Activated CD4-positive, alpha-beta T cell treated with anti-CD3 and anti-CD28 coated beads, Interleukin-2, amount 10 ng/mL, durations not matched to agents 7 days and 5 days (primary cell): Measurements from ENCODE around the gene TSHZ1. TPM values are rescaled to one million over a fixed set of nuclear protein-coding genes. Genes with fewer than 3 reads are reported as not detected.

Source experiments
- CTCF ChIA-PET: fragments of 350-600 bp; sonication (Branson Sonifier 250); formaldehyde crosslinking; loops from one replicate; lab custom pipeline; 2021; ENCODE audit warnings: antibody characterized with exemption; lab: Charles Lee
- POLR2A ChIA-PET: fragments of 350-600 bp; sonication (Branson Sonifier 250); formaldehyde crosslinking; loops from one replicate; lab custom pipeline; 2021; ENCODE audit warnings: antibody characterized with exemption; lab: Charles Lee
- DNase-seq: peaks from one replicate; pipeline ENCODE4 v3.0.0-alpha.2; 2020
- H3K27ac Mint-ChIP-seq: one replicate; pipeline ENCODE4 v1.8.0; 2021; ENCODE audit warnings: mild to moderate bottlenecking, moderate library complexity, mixed read lengths
- H3K27me3 Mint-ChIP-seq: one replicate; pipeline ENCODE4 v1.8.0; 2021; ENCODE audit warnings: mixed read lengths
- H3K36me3 Mint-ChIP-seq: one replicate; pipeline ENCODE4 v1.8.0; 2021; ENCODE audit warnings: low read depth, mixed read lengths
- H3K4me1 Mint-ChIP-seq: one replicate; pipeline ENCODE4 v1.8.0; 2021; ENCODE audit warnings: mixed read lengths
- H3K4me3 Mint-ChIP-seq: one replicate; pipeline ENCODE4 v1.8.0; 2021; ENCODE audit warnings: mild to moderate bottlenecking, moderate library complexity, mixed read lengths
- H3K9me3 Mint-ChIP-seq: one replicate; pipeline ENCODE4 v1.8.0; 2021; ENCODE audit warnings: mixed read lengths
- total RNA-seq, 2 experiments: library from RNA; stranded (reverse); gene quantifications; one replicate each; pipeline ENCODE4 v1.2.3, GENCODE V29; 2021

The TSHZ1 gene
- total RNA-seq, 2 experiments from 2014 or later, result 22.0 to 23.6 TPM

GRCh38 chr18:75284566-75284965, 74.0 kb downstream of the TSHZ1 start:
- Mint-ChIP-seq H3K4me1 (no peaks in the 10 kb centered on the region), H3K27ac (no peak overlapping the region), H3K36me3 (peaks cover 20% of the 10 kb centered on the region), H3K4me3 (no peak overlapping the region), H3K27me3 (no peaks in the 10 kb centered on the region), H3K9me3 (no peaks in the 10 kb centered on the region)
- CTCF ChIA-PET, result no interaction called here
- POLR2A ChIA-PET, result no interaction called here
- no peak for DNase-seq

GRCh38 chr18:75285876-75286275, 75.3 kb downstream of the TSHZ1 start:
- POLR2A ChIA-PET, result no interaction called here
- H3K27ac Mint-ChIP-seq, result no peak overlapping the region
- no peaks in the 10 kb centered on the region for H3K9me3 Mint-ChIP-seq
- CTCF ChIA-PET, result no interaction called here
- H3K27me3 Mint-ChIP-seq, result no peaks in the 10 kb centered on the region
- no peak overlapping the region for H3K4me3 Mint-ChIP-seq
- DNase-seq, result no peak
- peaks cover 20% of the 10 kb centered on the region for H3K36me3 Mint-ChIP-seq
- no peaks in the 10 kb centered on the region for H3K4me1 Mint-ChIP-seq

GRCh38 chr18:75287006-75287405, 76.4 kb downstream of the TSHZ1 start:
- DNase-seq, result no peak
- H3K4me3 Mint-ChIP-seq, result no peak overlapping the region
- no peaks in the 10 kb centered on the region for H3K9me3 Mint-ChIP-seq
- POLR2A ChIA-PET, result no interaction called here
- no peak overlapping the region for H3K27ac Mint-ChIP-seq
- H3K36me3 Mint-ChIP-seq, result peaks cover 20% of the 10 kb centered on the region
- no peaks in the 10 kb centered on the region for H3K27me3 Mint-ChIP-seq
- CTCF ChIA-PET, result no interaction called here
- no peaks in the 10 kb centered on the region for H3K4me1 Mint-ChIP-seq

GRCh38 chr18:75287700-75288099, 77.1 kb downstream of the TSHZ1 start:
- CTCF ChIA-PET, result interaction anchor here (1.6 kb wide), 1 partner anchor 10 kb away, joined by 3 read pairs; no protein-coding TSS in a partner anchor
- H3K27ac Mint-ChIP-seq, result no peak overlapping the region

GRCh38 chr18:75289761-75290160, 79.2 kb downstream of the TSHZ1 start:
- H3K27ac Mint-ChIP-seq, result no peak overlapping the region
- no peaks in the 10 kb centered on the region for H3K27me3 Mint-ChIP-seq
- no peak for DNase-seq
- ChIA-PET CTCF (no interaction called here), POLR2A (no interaction called here)
- peaks cover 20% of the 10 kb centered on the region for H3K36me3 Mint-ChIP-seq
- no peaks in the 10 kb centered on the region for H3K4me1 Mint-ChIP-seq
- no peak overlapping the region for H3K4me3 Mint-ChIP-seq
- H3K9me3 Mint-ChIP-seq, result no peaks in the 10 kb centered on the region

More at GRCh38 chr18:75287700-75288099, 77.1 kb downstream of the TSHZ1 start:
- Mint-ChIP-seq H3K27me3 (no peaks in the 10 kb centered on the region), H3K36me3 (peaks cover 20% of the 10 kb centered on the region), H3K4me3 (no peak overlapping the region), H3K9me3 (no peaks in the 10 kb centered on the region), H3K4me1 (no peaks in the 10 kb centered on the region)
- POLR2A ChIA-PET, result no interaction called here
- no peak for DNase-seq

- Mint-ChIP-seq H3K4me1 (no peaks in the 10 kb centered on the region), H3K36me3 (peaks cover 12% of the 10 kb centered on the region), H3K27me3 (no peaks in the 10 kb centered on the region), H3K27ac (no peak overlapping the region), H3K4me3 (no peak overlapping the region), H3K9me3 (no peaks in the 10 kb centered on the region)
- ChIA-PET POLR2A (no interaction called here), CTCF (interaction anchor here (1.3 kb wide), 1 partner anchor 45 kb away, joined by 3 read pairs; no protein-coding TSS in a partner anchor)
- no peak for DNase-seq
Observed at GRCh38 chr18:75290737-75291358, 80.3 kb downstream of the TSHZ1 start.

GRCh38 chr18:75291460-75291859, 80.9 kb downstream of the TSHZ1 start:
- DNase-seq, result no peak
- H3K4me1 Mint-ChIP-seq, result no peaks in the 10 kb centered on the region
- no peak overlapping the region for H3K4me3 Mint-ChIP-seq
- ChIA-PET POLR2A (no interaction called here), CTCF (interaction anchor here (1.3 kb wide), 1 partner anchor 46 kb away, joined by 3 read pairs; no protein-coding TSS in a partner anchor)
- H3K27me3 Mint-ChIP-seq, result no peaks in the 10 kb centered on the region
- peaks cover 10% of the 10 kb centered on the region for H3K36me3 Mint-ChIP-seq
- no peaks in the 10 kb centered on the region for H3K9me3 Mint-ChIP-seq
- no peak overlapping the region for H3K27ac Mint-ChIP-seq

GRCh38 chr18:75293591-75293990, 83.0 kb downstream of the TSHZ1 start:
- DNase-seq, result no peak
- H3K4me1 Mint-ChIP-seq, result no peaks in the 10 kb centered on the region
- peaks cover 2% of the 10 kb centered on the region for H3K36me3 Mint-ChIP-seq
- no peak overlapping the region for H3K27ac Mint-ChIP-seq
- H3K4me3 Mint-ChIP-seq, result no peak overlapping the region
- no peaks in the 10 kb centered on the region for H3K9me3 Mint-ChIP-seq
- ChIA-PET CTCF (no interaction called here), POLR2A (interaction anchor here (0.6 kb wide), 1 partner anchor 34 kb away, joined by 3 read pairs; no protein-coding TSS in a partner anchor)
- H3K27me3 Mint-ChIP-seq, result peaks cover 4% of the 10 kb centered on the region

GRCh38 chr18:75297731-75298130, 87.1 kb downstream of the TSHZ1 start:
- Mint-ChIP-seq H3K4me1 (no peaks in the 10 kb centered on the region), H3K36me3 (no peaks in the 10 kb centered on the region), H3K9me3 (no peaks in the 10 kb centered on the region), H3K27me3 (peaks cover 4% of the 10 kb centered on the region), H3K27ac (no peak overlapping the region), H3K4me3 (no peak overlapping the region)
- DNase-seq, result no peak
- POLR2A ChIA-PET, result no interaction called here
- CTCF ChIA-PET, result interaction anchor here (1.3 kb wide), 1 partner anchor 9 kb away, joined by 3 read pairs; no protein-coding TSS in a partner anchor

GRCh38 chr18:75304678-75305557, 94.3 kb downstream of the TSHZ1 start:
- Mint-ChIP-seq H3K27me3 (peaks cover 6% of the 10 kb centered on the region), H3K4me3 (no peak overlapping the region), H3K36me3 (no peaks in the 10 kb centered on the region), H3K9me3 (no peaks in the 10 kb centered on the region), H3K4me1 (no peaks in the 10 kb centered on the region), H3K27ac (no peak overlapping the region)
- POLR2A ChIA-PET, result no interaction called here
- DNase-seq, result no peak
- CTCF ChIA-PET, result no interaction called here

- ChIA-PET CTCF (no interaction called here), POLR2A (no interaction called here)
- Mint-ChIP-seq H3K27me3 (peaks cover 6% of the 10 kb centered on the region), H3K27ac (no peak overlapping the region), H3K9me3 (no peaks in the 10 kb centered on the region), H3K4me3 (no peak overlapping the region), H3K4me1 (no peaks in the 10 kb centered on the region), H3K36me3 (no peaks in the 10 kb centered on the region)
- no peak for DNase-seq
Observed at GRCh38 chr18:75305984-75306383, 95.4 kb downstream of the TSHZ1 start.

GRCh38 chr18:75307530-75307929, 96.9 kb downstream of the TSHZ1 start:
- ChIA-PET POLR2A (interaction anchor here (0.6 kb wide), 1 partner anchor 130 kb away, joined by 6 read pairs; no protein-coding TSS in a partner anchor), CTCF (interaction anchor here (0.6 kb wide), 1 partner anchor 439 kb away, joined by 3 read pairs; no protein-coding TSS in a partner anchor)
- no peak overlapping the region for H3K4me3 Mint-ChIP-seq
- H3K27me3 Mint-ChIP-seq, result peaks cover 6% of the 10 kb centered on the region
- no peaks in the 10 kb centered on the region for H3K4me1 Mint-ChIP-seq
- no peaks in the 10 kb centered on the region for H3K9me3 Mint-ChIP-seq
- no peaks in the 10 kb centered on the region for H3K36me3 Mint-ChIP-seq
- no peak overlapping the region for H3K27ac Mint-ChIP-seq
- no peak for DNase-seq

GRCh38 chr18:75309564-75309963, 99.0 kb downstream of the TSHZ1 start:
- CTCF ChIA-PET, result no interaction called here
- DNase-seq, result no peak
- Mint-ChIP-seq H3K9me3 (no peaks in the 10 kb centered on the region), H3K36me3 (no peaks in the 10 kb centered on the region), H3K4me3 (no peak overlapping the region), H3K4me1 (no peaks in the 10 kb centered on the region), H3K27me3 (peaks cover 6% of the 10 kb centered on the region), H3K27ac (no peak overlapping the region)
- POLR2A ChIA-PET, result no interaction called here
